Activated CD4-positive, alpha-beta T cell treated with anti-CD3 and anti-CD28 coated beads, Interleukin-2, amount 50 U/mL, for 48 hours (primary cell): ENCODE results near the gene TMEM129.
"Not testable (repeated sequence)": the region's sequence is repeated elsewhere in the genome, so short reads cannot be mapped to it uniquely, and the experiment has no call there.

Source experiments
- DNase-seq, 2 experiments: peaks; one replicate each; pipeline ENCODE4 v3.0.0-alpha.2; 2020

Gene TMEM129

DNA sequence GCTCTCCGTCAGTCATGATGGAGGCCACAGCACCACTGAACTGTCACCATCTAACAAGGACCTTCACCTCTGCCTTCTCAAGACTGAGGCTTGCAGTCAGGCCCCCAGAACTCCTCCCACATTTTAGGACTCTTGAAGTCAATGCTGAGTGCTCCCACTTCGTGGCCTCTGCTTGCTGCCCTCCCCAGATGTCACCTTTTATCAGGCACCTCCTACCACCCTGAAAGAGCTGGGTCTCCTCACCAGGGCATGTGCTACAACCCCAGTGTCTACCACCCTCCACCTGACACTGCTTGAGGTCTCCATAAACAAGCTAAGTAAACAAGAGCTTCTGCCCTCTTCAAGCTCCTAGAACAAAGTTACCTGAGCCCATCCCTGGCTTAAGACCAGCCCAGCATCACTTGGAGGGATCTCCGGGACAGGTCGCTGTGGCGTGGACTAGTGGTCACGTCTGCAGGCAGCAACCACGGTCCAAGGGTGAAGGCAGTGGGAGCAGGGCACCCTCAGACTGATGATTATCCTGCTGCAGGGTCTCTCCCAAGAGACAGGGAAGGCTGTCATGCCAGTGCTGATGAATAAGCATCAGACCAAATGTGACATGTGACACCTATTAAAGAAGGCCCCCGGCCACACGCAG, 29.3 kb downstream of the TMEM129 start:
- DNase-seq, result no peak

DNA sequence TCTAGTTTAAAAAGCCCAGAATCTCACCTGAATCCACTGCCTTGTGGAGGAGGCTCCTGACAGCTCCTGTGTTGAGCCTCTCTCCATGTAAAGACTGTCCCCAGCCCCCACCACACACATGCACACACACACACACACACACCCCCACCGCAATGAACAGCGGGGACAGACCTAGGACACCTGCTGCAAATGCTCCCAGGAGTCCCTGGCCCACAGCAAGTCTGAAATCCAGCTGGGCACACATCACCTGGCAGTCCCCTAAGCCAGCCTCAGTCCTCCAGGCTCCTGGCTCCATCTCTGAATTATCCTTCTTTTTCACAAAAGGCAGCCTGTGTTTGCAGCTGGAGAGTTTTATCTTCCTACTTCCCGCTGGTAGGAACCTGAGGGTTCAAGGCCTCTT, 30.4 kb downstream of the TMEM129 start:
- no peak for DNase-seq

- DNase-seq, result no peak
Observed at GRCh38 chr4:1686440-1687036, 34.6 kb downstream of the TMEM129 start.

DNA sequence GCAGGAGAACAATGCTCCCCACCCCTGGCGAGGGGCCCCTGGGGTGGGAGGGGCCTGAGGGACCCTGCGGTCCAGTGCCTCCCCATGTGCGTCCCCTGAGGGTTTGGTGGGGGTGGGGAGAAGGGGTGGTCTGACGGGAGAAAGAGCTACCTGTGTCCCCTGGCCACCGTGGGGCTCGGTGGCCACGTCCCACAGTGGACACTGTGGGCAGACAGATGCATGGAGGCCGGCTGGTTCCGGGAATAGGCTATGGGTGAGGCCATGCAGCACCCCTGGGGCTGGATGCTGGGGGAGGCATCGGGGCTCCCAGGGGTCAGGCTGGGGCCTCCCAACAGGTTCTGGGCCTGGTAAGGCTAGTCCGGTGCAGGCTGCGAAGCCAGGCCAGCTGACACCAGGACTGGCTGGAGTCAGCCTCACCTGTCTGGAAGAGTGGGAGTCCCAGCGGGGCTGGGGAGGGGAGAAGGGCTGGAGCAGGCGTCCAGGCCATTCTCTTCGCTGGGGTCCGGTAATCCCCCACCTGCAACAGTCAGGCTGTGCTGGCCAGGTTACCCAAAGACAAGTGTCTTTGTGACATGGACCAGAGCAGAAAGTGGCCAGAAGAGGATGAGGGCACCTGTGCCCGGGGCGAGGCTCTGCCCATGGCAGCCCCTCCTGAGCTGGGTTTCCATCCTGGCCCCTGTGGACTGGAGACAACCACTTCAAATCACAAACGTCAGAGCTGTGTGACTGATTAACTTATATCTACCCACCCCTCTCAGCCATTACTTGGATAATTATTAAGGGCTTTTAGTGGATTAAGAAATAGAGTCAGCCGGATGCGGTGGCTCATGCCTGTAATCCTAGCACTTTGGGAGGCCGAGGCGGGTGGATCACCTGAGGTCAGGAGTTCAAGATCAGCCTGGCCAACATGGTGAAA, 35.6 kb downstream of the TMEM129 start:
- no peak for DNase-seq

GRCh38 chr4:1684506-1685234, 36.5 kb downstream of the TMEM129 start:
- DNase-seq, result peak; percentile 95 to 96

DNA sequence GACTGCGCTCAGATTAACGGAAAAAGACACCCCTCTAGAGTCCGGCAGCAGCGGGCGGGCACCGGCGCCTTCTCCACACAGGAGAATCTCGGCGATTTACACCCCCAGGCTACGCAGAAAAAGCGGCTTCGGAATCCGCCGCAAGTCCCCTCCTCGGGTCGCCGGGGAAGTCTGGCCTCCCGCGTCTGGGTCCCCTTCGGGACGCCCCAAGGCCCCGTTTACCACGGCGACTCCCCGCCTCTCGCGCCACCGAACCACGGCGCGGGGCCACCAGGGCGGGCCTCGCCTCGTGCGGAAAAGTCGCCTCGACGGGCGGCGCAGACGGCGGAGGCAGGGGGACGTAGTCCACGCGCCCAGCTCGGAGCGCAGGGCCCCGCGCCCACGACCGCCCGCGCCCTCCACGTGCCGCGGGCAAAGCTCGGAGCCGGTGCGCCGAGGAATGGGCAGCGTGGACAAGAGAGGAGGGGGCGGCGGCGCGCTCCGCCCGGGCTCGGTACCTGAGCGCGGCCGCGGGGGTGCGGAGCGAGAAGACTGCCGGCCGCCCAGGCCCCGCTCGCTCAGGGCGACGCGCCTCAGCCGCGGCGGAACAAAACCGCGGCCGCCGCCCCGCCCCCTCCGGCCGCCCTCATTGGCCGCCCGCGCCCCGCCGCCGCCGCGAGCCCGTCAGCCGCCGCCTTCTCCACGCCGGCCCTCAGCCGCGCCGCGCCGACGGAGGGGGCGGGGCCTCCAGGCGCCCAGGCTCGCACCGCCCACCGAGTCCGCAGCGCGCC, 37.2 kb downstream of the TMEM129 start, which contains the start of gene FAM53A:
TSS of gene FAM53A (minus strand) at position 578 of the 770 bp plus-strand sequence. CDS start 15,572 bp downstream, outside the sequence.
- peak; percentile 22 to 42 for DNase-seq

- no peak for DNase-seq
Observed at GRCh38 chr4:1683261-1683735, 37.8 kb downstream of the TMEM129 start.

GRCh38 chr4:1682860-1683259, 38.3 kb downstream of the TMEM129 start:
- no peak for DNase-seq

GRCh38 chr4:1678244-1678643, 42.9 kb downstream of the TMEM129 start:
- DNase-seq, result no peak

DNA sequence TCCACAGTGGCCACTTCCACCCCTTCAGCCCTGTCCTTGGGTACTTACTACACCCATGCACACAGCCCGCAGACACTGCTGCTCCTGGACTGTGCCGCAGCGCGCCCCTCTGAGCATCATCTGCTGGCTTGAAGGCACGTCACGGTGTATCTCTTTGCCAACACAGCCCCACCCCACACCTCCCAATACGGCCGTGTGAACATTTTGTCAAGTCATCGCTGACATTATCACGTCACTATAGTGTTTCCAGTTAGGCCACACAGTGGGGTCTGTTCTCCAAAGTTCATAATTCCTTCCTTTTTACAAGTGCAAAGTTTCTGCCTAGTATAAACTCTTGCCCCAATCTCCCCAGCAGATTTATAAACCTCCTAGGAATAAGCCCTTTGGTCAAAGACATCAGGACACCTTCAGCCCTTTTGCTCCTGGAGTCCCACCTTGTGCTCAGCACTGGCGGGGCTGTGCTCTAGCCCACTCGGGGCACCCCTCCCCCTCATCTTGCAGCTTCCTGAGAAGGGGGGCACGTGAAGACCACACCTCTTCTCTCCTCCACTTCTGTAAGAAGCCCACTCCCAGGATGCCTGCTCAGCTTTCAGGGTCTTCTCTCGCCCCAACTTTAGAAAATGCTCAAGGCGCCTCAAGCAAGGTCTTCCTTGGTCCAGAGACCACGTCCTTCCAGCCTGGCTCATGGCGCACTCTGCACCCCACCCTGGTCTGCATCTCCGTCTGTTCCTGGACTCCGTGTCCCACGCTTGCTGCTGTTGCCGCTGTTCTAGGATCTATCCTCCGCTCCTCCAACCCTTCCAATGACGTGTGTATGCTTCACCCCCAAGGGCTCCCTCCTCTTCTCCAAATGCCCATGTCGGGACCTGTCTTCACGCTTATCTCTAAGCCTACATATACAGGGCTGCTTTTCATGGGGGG, 44.3 kb downstream of the TMEM129 start:
- DNase-seq, result no peak

- no peak for DNase-seq
Observed at GRCh38 chr4:1675802-1676137, 45.4 kb downstream of the TMEM129 start.

DNA sequence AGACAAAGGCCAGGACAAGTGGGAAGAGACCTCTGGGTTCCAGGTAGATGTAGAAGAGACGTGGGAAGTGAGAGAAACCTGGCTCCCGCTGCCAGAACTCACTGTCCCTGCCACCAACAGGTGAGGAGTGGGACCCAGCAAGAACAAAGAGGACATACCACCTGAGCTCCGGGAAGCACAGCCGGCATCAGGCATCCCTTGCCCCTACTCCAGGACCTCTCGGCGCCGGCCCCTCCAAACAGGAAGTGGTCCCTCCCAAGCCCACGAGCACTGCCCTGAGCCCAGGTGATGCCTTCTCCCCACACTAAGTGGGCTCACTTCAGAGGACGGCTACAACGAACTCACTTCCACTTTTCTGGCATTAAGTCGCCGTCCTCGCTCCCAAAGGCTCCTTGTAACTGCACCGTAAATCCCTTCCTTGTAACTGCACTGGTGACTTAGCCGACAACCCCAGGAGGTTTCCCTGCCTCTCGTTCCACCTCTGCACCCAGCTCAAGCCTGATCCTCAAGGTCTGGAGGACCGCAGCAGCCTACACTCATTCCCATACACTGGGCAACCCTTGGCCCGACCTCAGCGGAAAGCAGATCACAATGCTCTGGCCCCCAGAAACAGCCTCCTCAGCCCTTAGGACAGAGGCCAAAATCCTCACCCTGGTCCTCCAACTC, 45.9 kb downstream of the TMEM129 start:
- no peak for DNase-seq

DNA sequence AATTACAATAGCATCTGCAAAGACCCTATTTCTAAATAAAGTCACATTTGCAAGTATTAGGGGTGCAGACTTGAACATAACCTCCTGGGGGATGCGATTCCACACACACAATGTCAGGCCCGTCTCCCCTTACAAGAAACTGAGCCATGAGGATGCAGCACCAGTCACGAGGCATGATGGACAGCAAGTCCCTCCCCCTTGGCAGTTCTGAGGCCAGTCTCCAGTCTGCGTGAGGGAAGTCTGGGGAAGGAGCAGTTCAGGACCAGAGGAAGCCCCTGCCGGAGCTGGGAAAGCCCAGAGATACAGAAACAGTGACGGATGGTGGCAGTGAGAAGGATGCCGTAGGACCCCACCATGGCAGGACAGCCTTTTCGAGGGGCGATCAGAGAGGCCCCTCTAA, 46.4 kb downstream of the TMEM129 start:
- DNase-seq, result no peak

- no peak for DNase-seq
Observed at GRCh38 chr4:1673671-1674070, 47.5 kb downstream of the TMEM129 start.

GRCh38 chr4:1671011-1671410, 50.1 kb downstream of the TMEM129 start:
- not testable (repeated sequence) for DNase-seq

DNA sequence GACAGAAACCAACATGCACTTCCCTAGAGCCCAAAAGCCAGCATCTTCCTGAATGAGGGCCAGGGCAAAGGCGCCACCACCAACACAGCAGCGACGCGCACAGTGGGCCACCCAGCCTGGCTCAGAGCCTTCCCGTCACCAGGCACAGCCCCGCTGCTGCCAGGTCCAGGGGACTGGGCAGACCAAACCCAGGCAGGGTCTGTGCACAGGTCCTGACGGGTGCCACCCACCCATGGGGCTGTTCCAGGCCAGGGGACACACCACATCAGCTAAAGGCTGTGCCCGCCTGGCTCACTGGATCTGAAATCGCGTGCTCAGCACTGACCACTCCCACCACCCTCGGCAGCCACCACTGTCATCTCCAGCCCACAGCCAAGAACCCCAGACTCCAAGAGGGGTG, 50.8 kb downstream of the TMEM129 start:
- no peak for DNase-seq

DNA sequence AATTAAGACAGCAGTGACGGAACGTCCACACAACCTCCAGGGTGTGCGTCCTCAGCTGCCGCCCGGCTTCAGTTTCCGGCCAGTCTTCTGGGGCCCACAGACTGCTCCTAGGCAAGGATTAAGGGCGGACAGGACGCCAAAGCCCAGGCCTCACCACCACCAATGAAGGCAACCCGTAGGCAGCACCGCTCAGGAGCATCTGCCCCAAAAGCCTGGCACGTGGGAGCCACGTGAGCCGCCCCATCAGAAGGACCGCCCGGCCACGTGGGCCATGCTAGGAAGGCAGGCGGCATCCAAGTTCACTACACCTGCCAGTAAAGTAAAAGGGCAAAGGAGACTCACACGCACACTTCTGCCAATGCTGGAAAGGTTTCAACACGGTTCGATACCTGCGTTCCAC, 51.3 kb downstream of the TMEM129 start:
- DNase-seq, result no peak

- no peak for DNase-seq
Observed at GRCh38 chr4:1669270-1669669, 51.9 kb downstream of the TMEM129 start.

DNA sequence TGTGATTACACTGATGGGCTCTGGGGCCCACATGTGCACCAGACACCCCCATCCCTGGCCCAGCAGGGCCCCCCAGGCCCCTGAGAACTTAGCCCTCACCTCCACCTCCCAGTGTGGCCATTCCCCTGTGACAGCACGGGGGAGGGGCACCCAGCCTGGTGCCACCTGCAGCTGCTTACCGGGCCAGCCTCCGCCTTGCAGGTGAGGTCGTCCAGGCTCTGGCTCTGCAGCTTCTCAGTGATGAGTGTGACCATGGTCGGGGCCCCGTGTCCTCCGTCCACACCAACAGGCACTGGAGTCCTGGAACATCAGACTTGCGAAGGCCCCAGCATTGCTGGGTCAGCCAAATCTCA, 52.7 kb downstream of the TMEM129 start:
- no peak for DNase-seq

DNA sequence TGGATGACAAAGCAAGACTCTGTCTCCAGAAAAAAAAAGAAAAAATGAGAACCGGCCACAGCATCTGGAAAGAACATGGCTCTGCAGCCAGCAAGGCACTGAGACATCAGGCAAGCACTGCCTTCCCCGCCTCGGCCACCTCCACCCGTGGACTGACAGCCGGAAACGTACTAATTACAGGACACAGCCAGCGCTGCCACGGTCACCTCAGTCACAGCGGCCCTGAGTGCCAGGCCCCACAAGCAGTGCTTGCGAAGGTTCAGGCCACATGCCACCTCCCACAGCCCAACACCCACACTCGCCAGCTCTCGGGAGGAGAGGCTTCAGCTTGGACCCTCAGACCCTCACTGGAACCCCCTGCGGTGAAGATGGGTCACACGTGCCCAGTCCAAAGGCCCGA, 53.9 kb downstream of the TMEM129 start:
- DNase-seq, result no peak

GRCh38 chr4:1666391-1666790, 54.7 kb downstream of the TMEM129 start:
- no peak for DNase-seq
